Measurements from ENCODE around the gene CYP27B1.

CYP27B1 gene

DNA sequence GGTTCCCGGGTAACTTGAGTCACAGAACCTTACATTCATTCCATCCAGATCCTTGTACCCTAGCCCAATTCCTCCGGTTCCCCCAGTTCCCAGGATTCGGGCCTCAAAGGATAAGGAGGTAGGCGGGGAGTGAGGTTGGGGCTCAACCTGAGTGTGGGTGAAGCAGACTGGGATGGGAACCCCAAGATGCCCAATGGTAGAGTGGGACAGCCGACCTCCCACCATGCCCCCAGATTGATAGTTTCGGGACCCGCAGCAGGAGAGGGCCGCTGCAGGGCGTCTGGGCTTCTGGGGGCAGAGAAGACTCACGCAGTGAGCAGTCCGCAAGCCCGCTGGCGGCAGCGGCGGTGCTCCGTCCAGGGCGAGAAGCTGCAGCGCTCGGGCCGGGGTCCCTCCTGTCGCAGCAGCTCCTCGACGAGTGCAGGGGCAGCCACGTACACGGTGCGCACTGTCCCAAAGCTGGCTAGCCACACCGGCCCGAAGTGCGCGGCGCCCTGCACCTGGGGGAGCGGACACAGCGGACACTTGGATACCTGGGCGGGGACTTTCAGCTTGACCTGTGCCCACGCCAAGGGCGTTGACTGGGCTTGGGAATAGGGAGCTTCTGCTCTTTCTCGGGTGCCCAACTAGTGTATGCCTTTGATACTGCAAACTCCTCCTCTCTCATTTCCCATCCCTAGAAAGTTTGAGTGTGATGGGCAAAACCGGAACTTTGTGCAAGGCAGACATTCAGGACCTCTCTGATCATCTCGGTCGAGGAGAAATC is 997 bp downstream of the CYP27B1 start:
- DNase-seq (ENCODE audit: low read depth), result no peak

DNA sequence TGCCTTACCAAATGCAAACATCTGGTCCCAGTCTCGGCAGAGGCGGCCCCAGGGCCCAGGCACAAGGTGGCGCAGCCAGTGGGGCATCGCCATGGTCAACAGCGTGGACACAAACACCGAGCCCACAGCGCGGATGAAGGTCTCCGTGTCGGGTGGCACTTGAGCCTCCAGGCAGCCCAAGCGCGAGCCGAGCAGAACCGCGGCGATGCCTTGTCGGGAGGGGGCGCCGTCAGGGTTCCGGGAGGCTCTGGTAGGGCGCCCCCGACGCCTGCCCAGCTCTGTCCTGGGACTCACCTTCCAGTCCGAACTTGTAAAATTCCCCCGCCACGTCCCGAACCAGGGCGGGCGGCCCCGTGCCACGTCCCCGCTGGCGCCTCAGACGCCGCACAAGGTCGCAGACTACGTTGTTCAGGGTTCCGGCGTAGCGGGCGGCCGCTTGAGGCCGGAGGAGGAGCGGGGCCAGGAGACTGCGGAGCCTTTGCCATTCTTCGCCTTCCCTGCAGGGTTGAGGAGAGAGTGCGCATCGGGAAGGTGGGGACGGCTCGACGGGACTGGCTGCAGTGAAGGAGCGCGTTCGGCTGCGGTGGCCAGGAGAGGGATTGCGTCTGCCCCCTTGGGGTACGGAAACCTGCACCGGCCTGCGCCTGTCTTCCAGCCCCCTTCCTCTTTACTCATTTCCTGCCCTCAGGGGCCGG is 1.7 kb downstream of the CYP27B1 start:
- no peak for DNase-seq (ENCODE audit: low read depth)

DNA sequence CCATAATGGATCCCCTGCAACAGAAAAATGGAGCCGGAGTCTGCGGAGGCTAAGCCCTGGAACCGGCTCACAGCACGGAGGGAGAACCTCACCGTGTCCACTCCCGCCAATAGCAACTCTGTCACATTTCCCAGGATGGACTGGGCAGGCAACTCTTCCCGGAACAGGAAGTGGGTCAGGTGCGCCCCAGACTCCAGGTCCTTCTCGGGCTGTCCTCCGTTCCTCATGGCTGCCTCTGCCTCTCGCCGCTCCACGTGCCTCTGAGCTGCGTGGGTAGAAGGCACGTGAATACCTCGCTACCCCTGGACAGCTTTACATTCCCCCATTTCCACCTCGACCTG is 2.2 kb downstream of the CYP27B1 start:
- DNase-seq (ENCODE audit: low read depth), result no peak

DNA sequence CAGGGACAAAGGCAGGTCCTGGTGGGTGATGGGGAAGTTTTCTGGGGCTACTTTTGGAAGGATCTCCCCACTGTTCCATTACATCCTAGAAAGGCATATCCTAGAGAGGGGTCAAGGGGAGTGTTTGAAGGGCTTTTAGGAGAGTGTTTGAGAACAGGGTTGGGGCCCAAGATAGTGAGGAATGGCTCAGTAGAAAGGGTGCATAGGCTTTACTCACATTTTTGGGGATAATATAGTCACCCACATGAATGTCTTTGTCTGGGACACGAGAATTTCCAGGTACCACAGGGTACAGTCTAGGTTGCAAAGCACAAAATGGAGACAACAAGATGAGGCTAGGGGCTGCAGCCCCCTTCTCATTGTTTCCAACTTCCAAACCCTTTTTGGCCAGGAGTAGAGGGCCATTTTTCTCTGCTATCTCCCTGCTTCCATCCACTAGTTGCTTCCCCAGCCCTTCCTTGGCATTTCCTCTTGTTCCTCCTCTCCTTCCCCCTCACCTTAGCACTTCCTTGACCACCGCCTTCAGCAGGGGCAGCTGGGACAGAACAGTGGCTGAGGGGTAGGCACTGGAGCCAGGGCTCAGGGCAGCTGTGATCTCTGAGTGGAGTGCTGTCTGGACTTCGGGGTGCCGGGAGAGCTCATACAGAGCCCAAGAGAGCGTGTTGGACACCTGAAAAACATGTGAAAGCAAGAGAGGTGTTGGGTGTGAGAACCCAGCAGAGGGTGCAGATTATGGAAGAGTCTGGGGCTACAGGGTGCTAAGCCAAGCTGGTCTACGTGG is 2.8 kb downstream of the CYP27B1 start:
- no peak for DNase-seq (ENCODE audit: low read depth)

DNA sequence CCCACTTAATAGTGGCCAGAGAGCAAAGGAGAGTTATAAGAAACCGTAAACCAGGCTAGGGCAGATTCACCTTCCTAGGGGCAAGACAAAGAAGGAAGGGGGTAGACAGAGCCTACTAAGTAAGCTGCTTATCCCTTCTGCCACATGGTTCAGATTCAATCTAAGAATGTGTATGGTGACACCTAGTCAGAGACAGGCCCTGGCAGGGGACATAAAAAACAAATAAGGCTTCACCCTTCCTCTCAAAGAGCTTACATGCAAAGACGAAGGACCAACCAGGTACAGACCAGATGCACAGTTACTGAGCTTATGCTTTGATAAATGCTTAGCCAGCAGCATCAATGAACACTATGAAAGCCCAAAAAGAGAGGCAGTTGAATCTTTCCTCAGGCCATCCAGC is 4.4 kb downstream of the CYP27B1 start:
- no peak for DNase-seq (ENCODE audit: low read depth)

DNA sequence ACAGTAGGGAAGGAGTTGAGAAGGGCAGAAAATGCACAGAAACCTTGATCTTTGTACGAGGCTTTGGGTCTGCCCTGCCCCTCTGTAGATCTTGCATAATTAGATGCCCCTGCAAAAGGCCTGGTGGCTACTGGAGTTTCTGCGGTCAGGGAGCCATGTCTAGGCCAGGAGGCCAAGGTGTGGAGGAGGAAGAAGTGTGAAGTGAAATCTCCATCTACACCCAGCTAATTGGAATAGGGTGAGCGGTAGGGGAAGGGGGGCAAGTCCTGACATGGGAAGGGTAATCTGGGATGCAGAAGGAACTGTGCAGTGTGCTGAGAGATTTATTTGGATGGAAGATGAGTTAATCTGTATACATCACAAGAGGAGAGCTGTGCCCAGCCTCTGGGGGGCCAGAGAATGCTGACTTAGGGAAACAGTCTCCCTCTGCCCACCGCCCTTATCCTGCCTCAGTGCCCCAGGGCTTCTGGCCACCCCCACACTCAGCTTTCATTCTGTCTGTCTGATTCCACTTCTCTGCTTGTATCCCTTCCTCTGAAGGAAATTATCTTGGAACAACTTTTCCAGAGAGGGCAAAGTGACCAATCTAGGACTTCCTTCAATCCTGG is 5.4 kb downstream of the CYP27B1 start:
- no peak for DNase-seq (ENCODE audit: low read depth)

DNA sequence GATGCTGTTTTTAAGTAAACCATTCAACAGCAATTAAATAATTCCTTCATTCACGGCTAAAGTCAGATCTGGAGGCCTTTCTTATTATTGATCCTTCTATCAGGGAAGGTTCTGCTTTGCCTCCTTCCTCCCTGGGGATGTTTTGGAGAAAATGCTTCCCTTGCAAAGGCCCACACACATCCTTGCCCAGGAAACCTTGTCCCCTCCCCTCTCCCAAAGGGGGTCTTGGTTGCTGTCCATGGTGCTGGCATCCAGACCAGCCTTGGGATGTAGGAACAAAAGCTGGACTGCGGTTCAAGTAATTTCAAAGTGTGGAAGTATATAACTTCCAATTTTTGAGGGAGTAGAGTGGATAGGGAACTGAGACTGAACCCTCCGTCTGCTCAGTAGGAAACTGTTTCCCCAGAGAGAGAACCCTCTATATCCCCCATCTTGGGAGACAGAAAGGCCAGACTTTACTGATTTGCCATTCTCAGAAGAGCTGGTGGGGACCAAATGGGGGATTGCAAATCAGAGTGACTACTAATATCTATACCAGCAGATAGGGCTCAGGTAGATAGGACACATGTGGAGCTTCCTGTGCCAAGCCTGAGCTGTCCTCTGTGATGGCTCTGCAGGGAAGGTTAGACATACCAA is 6.4 kb downstream of the CYP27B1 start:
- no peak for DNase-seq (ENCODE audit: low read depth)

DNA sequence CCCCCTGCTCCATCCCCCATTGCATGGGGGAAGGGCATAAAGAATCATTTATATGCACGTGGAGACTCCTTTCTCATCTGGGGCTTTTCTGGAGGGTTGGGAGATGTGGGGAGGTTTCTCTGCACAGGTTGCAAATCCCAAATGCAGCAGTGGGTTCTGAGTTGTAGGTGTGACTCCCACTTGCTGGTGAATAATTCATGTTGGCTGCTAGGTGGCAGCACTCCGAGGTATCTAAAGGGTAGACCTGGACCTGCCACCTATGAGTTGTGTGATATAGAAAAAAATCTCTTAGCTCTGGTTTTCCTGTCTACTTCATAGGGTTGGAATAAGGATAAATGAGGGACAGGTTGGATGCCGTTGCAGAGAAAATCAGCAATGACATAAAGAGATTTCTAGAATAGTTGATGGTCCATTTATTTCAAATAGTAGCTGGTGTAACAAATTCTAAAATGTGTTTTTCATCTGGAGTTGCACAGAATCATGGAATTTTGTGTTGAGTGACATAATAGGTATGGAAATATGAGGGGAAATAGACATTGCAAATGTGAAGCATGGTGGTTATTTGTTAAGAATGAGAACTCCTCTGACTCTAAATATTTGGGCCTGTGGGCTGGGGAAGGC is 7.4 kb downstream of the CYP27B1 start:
- DNase-seq (ENCODE audit: low read depth), result no peak

DNA sequence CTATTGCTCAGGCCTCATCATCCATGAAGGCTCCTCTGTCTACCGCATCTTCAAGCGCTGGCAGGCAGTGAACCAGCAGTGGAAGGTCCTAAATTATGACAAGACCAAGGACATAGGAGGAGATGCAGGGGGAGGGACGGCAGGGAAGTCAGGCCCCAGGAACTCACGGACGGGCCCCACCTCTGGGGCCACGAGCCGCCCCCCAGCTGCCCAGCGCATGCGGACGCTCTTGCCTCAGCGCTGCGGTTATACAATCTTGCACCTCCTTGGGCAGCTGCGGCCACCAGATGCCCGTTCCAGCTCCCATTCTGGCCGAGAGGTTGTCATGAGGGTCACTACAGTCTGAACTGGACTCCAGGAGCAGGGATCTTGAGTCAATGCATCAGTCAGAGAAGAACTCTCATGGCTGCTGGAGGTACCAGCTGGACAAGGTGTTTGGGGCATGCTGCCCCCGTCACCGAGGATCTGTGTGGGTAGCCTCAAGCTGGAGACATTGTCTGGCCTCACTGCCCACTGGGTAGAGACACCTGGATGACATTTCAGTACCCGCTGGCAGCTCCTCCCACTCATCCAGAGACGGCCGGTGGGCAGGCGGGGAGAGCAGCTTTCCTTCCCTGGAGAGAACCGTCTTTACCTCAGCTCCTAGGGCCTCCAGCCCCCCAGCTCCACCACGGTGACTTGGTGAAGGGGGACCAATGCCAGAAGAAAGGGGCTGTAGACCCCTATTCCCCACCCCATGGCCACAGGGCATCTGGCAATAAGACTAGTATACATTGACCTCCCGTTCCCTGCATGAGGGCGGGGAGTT is 8.1 kb downstream of the CYP27B1 start:
- no peak for DNase-seq (ENCODE audit: low read depth)

DNA sequence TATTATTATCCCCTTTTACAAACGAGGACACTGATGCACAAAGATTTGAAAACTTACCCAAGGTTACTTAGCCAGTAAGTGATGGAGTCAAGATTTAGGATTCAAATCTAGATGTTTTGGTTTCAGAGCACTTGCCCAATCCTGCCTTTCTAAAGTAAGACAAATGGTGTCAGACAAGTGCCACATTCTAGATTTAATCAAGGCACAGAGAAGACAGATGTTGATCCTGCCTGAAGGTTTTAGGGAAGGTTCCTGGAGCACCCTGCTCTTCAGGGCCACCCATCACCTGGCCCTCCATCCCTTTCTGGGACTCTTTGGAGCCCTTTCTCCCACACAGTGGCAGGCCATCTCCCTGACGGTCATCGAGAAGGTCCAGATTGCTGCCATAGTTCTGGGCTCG is 9.1 kb downstream of the CYP27B1 start:
- no peak for DNase-seq (ENCODE audit: low read depth)

DNA sequence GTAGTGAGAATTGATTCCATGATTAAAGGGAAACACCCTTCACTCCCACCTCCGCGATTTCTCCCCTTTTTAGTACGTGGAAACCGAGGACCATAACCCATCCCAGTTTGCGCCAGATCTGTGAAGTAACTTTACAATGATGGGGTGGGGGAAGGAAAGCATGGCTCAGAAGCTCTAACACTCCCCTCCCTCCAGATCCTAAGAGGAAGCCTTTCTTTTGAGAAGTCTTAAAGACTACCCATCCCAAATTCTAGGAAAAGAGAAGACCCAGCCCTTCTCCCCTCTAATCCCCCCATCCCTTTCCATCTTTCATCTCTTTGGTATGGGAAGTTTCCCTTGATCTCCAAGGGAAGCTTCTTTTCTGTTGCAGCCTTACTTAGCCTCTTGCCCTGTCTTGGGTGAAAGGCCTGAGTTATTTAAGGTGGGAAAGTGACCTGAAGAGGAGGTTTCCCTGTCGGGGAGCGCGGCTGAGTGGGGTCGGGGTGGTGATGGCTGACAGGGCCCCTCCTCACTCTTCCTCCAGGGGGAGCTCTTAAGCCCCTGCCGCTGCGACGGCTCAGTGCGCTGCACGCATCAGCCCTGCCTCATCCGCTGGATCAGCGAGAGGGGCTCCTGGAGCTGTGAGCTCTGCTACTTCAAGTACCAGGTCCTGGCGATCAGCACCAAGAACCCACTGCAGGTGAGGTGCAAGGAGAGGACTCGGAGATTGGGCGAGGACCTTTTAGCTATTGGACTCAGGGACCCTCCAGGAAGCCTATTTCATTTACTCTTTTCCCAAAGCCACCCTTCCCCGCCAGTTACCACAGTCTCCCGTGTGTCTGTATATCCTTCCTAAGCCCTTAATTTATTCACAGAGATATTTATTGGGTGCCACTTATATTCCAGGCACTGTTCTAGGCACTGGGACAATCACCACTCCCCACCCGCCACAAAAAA is 10.2 kb downstream of the CYP27B1 start:
- no peak for DNase-seq (ENCODE audit: low read depth)

DNA sequence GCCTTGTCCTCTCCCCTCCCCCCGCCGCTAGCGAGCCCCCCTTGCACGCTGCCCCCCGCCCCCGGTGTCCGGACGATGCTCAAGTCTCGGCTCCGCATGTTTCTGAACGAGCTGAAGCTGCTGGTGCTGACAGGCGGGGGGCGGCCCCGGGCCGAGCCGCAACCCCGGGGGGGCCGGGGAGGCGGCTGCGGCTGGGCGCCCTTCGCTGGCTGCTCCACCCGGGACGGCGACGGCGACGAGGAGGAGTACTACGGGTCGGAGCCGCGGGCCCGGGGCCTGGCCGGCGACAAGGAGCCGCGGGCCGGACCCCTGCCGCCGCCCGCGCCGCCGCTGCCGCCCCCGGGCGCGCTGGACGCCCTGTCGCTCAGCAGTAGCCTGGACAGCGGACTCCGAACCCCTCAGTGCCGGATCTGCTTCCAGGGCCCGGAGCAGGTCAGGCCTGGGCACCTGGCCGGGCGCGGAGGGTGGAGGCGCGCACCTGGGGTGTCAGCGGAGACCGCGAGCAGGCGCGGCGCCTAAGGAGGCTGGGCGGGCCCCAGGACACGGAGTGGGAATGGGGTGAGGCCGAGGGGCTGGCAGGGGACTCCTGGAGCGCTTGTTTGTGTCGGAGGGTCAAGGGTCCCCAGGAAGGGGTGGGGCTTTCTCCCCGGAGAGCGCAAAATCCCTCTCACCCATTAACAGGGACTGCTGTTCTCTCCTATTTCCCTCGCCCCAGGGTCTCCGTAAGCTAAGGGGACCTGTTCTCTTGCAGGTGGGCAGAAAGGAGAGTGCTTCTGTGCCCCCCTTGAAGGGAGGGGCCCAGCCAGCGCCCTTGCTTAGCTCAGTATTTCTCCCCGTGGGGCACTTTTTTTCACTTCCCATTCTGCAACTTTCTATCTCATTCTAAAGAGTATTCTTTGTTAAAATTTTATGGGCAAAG is 11.2 kb downstream of the CYP27B1 start:
- no peak for DNase-seq (ENCODE audit: low read depth)

DNA sequence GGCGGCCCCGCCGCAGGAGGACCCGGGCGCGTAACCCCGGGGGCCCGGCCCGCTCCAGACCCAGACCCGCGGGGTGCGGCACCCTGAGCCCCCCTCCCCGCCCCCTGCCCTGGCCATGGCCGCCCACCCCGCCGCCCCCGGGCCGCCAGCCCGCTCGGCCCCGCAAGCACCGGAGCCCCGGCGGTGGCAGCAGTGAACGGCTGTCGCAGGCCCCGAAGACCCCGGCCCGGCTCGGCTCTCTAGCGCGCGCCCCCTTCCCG is 11.8 kb downstream of the CYP27B1 start:
- no peak for DNase-seq (ENCODE audit: low read depth)

DNA sequence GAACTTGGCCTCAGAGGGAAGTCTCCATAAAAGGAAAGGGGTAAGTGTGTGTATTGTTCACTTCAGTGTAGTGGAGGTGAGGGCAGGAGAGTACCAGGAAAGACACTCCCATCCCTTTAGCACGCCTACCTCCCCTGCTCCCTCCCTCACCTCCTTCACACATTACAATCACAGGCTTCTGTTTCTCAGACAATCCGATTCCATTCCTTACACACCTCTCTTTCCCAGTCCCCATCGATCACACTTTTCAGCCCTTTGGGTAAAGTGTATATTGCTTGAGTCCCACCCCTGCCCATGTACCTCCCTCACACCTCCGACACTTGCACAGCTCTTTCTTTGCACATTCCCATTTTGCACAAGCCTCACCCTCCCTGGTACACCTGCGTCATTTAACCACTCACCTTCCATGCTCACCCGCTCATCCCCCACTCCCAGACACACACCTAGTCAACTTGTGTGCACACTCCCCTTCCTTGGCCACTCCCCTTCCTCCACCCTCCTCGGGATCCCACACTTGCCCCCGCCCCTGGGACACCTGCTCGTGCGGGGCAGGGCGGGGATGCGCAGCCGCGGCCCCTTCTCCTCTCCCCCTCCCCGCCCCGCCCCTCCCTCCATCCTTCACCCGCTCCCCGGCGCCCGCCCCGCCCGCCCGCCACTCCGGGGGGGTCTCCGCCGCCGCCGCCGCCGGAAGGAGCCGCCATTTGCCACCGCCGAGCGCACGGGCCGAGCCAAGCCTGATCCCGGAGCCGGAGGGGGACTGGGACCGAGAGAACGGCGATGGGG is 12.3 kb downstream of the CYP27B1 start, which contains the start of gene MARCHF9:
TSS of gene MARCHF9 (plus strand) at position 693 of the 783 bp plus-strand sequence. CDS start 426 bp downstream, outside the sequence.
- DNase-seq (ENCODE audit: low read depth), result peak; percentile 69

DNA sequence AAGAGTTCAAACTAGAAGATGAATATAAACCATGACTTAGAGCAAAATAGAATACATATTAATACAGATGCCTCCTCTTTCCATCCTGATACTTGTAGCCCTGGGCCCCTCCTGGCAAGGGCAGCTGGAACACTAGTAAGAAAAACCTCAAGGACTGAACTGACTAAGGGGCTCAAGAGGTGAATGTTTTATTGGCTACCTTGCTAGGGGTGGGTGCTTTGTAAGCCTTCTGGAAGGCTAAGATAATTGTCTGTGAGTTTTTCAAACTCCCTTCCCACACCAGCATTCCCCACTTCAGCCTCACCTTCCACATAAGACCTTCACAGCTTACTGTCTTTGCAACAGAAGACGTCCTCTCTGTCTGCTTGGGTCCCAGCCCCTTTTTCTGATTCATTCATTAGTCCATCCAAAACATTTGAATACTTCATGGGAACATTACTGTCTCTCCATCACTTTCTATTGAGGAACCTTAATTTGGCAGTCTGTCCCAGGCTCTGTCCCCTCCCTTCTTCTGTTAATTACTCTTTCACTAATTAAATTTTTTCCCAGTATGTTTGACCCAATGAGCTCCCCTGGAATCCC is 13.0 kb downstream of the CYP27B1 start:
- DNase-seq (ENCODE audit: low read depth), result no peak

DNA sequence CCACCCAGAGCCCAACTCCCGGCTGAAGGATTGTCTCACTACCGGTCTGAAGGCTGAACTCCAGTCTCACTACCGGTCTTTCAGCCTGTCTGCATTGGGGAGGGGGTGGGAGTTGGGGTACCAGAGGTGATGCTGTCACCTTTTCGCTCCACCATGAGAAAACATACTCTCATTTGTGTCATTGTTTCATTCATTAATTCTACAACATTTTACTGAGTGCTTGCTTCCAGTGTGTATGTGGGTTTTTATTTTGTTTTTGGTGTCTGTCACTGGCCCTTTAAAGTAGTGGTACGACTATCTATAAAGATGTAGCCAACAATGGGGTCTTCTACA is 14.2 kb downstream of the CYP27B1 start:
- DNase-seq (ENCODE audit: low read depth), result no peak

DNA sequence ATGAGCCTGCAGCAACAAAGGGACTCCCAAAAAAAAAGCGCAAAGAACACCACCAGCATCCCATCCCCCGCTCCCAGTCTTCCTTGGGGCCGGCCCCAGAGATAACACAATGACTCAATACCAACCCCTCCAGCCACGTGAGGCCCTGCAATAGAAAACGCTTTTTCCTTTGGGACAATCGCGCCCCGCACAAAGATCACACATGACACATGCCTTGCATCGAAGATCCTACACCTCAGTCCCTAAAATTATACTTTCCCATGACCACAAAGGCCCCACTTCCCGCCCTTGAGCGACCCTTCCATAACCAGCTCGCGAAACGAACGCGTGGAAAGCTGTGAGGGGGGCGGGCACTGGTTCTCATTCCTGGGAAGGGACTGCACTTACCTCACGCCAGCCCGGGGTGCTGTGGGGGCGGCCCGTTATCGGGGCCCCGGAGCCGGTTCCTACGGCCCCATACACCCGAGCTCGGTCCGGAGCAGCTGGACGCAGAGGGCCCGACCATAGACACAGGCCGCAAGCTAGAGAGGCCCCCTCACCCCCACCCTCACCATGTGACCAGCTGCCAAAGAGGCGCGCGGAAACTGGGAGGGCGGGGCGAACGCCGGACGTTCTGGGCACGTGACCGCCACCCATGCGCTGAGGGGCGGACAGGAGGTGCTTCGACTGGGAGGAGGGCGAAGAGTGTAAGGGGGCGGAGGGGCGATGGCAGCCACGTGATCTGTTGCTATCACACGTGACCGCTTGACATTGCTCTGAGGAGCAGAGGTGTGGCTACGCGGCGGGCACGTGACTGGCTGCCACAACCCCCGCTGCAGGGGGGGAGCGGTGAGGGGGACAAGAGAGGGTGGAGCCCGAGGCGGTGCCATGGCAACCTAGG is 14.8 kb downstream of the CYP27B1 start, which contains the start of gene CDK4:
TSS of gene CDK4 (minus strand) at position 523 of the 880 bp plus-strand sequence. CDS start 593 bp downstream, outside the sequence.
- DNase-seq (ENCODE audit: low read depth), result peak; percentile 97

Measured in stimulated activated CD8-positive, alpha-beta memory T cell treated with anti-CD3 and anti-CD28 coated beads, Interleukin-7, amount 100 ng/mL, for 24 hours (primary cell).